ENCODE results near the gene MYBPC2.
A peak's percentile ranks its signal among the peaks of the same experiment; 100 is the strongest.
"Not testable (repeated sequence)": the region's sequence is repeated elsewhere in the genome, so short reads cannot be mapped to it uniquely, and the experiment has no call there.

The MYBPC2 gene

DNA sequence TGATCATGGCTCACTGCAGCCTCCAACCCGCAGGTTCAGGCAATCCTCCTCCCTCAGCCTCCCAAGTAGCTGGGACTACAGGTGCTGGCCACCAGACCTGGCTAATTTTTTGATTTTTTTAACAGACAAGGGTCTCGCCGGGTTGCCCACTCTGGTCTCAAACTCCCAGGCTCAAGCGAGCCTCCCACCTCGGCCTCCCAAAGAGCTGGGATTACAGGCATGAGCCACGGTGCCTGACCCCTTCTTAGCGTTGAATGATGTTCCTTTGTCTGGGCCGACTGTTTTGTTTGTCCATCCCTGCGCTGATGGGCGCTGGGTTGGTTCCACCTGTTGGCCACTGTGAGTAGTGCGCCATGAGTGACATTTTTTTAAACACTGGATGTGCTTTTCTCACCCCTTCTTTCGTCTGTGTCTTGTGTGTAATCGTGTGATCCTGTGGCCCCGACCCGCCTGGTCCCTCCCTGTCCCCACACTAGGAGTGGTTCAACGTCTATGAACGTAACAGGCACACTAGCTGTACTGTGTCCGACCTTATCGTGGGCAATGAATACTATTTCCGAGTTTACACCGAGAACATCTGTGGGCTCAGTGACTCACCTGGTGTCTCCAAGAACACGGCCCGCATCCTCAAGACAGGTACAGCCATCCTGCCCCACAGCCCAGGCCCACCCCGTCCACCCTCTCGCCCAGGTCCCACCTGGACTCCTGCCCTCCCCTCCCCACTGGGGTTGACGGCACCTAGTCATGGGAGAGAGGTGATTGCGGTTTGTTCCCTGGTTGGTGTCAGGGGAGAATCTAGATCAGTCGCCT, 28.6 kb downstream of the MYBPC2 start:
- peak; percentile 71 for DNase-seq

DNA sequence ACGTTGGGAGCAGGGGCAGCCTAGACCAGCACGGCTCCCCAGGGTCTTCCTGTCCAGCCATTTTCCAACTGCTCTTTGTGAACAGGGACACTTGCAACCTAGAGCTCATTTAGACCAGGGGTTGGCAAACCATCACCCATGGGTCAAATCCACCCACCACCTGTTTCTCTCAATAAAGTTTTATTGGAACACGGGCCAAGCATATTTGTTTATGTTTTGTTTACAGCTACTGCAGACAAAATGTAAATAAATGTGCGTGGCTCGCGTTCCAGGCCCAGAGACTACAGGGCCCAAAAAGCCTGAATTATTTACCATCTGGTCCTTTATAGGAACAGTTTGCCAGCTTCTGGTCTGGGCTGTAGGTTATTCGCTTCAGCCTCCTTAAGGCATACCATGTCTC, 30.3 kb downstream of the MYBPC2 start:
- no peak for DNase-seq

DNA sequence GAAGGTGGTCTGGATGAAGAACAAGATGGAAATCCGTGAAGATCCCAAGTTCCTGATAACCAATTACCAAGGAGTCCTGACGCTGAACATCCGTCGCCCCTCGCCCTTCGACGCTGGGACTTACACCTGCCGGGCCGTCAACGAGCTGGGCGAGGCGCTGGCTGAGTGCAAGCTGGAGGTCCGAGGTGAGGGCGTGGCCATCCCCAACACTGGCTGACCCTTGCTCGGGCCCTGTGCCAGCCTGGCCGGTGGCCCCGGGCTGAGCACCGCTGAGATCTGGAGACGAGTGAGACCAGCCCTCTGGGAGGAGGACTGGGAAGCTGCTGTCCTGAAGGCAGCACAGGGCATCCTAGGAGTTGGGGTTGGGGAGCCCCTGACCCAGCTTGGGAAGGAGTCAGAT, 31.7 kb downstream of the MYBPC2 start:
- DNase-seq: no peak

DNA sequence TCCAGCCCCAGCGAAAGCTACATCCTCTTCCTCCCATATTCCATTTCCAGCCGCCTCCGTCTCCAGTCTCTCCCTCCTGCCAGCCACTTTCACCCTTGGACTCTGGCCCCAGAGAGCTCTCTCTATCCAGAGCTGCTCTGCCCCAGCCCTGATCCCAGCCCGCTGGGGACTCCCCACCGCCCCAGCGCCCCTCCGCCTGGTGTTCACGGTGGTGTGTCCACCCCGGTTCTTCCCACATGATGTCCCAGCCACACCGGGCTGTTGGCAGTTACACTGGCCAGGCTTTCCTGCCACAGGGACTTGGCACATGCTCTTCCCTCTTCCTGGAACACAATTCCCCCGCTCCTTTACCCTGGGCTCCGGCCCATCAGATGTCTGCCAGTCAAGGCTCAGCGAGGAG, 32.3 kb downstream of the MYBPC2 start:
- DNase-seq: no peak

DNA sequence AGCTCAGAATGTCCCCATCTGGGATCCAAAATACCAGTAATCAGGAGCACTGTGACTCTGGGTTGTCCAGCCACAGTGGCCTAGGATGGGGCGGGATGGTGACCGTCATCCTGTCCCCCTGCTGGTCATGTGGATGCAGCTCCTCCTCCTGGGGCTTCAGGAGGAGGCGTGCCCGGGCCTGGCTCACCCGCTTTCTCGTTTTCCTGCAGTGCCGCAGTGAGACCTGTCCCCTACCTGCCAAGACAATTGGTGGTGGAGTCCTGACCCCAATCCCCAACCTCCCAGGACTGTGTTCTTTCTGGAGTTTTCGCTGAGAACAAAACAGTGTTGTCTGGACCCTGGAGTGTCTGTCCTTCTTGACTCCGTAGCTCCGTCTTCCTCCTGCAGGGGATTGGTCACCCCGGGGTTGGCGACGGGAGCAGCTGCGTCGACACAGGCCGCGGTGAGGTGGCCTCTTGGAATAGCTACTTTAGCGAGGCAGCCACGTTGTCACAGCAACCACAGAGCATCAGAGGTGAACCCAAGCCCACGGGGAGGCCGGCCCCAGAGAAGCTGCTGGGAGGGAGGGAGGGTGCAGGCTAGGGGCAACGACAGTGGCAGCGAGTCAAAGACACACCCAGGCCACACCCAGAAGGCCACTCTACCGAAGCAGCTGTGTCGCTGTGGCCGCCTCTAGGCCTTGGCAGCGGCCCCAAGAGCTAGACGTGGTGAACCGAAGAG, 33.5 kb downstream of the MYBPC2 start:
- no peak for DNase-seq

DNA sequence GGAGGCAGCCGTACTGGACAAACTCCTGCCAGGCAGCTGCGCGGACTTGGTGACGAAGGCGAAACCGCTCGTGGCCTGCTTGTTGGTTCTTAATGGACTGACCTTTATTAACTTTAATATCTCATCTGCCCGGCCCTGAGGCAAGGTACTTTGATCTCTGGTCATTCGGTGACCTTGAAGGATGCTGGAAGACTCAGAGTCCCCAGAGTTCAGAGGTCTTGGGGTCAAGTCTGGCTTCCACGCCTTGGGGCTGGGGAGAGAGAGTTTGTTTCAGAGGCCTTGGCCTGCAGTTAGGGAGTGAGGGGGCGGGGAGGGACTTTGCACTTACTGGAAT, 34.0 kb downstream of the MYBPC2 start:
- no peak for DNase-seq

DNA sequence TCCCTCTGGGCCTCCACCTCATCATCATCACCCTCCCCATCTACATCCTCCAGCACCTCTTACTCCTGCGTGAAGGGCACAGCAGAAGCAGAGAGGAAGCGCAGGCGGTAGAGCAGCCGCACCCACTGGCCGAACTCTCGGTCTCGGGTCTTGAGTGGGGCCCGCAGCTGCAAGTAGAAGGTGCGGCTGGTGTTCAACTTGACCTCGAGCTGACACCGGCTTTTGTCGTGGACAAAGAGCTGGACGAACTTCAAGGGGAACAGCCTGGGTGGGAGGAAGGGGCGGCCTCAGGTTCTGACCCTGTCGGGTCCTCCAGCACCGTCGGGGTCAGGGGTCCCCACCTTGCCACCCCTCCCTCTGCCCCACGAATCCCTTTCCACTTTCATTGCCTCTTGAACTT, 34.9 kb downstream of the MYBPC2 start:
- DNase-seq: no peak

DNA sequence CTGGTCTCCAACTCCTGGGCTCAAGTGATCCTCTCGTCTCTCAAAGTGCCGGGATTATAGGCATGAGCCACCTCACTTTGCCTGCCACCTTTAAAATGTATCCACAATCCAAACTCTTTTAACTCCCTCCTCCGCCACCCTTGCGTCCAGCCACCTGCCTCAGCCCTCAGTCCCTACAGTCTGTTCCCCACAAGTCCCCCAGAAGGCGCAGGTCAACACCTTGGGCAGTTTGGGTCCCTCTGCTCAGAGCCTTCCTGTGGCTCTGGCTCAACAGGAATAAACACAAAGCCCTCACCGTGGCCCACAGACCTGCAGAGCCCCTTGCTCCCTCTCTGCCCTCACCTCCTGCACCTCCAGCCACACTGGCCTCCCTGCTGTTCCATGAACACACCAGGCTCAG, 36.1 kb downstream of the MYBPC2 start:
- no peak for DNase-seq

DNA sequence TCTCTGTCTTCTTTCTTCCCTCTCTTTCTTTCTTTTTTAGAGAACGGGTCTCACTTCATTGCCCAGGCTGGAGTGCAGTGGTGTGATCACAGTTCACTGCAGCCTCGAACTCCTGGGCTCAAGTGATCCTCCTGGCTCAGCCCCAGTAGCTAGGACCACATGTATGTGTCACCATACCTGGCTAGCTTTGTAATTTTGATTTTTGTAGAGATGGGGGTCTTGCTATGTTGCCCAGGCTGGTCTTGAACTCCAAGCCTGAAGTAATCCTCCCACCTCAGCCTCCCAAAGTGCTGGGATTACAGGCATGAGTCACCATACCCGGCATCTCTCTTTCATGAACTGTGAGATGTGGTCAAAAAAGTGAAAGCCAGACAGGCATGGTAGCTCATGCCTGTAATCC, 40.6 kb downstream of the MYBPC2 start:
- not testable (repeated sequence) for DNase-seq

DNA sequence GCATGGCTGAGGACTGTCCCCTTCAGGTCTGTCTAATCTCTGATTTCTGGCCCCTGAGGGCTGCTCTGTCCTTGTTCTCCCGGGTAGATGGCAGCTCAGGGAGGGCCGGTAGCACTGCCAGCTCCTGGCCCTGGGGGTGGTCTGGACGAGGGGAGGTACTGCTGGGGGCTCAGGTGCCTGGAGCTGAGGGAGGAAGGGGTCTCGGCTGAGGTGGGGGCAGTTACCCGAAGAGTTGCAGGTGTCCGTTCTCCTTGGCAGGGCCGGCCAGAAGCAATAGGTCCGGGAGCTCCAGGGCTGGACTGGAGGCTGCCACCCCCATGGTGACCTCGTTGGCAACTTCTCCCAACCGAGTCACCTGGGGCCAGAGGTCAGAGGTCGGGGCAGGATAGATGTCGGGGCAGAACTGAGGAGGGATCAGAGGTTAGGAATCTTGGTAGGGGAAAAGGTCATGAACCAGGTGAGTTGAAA, 42.4 kb downstream of the MYBPC2 start:
- DNase-seq: no peak

DNA sequence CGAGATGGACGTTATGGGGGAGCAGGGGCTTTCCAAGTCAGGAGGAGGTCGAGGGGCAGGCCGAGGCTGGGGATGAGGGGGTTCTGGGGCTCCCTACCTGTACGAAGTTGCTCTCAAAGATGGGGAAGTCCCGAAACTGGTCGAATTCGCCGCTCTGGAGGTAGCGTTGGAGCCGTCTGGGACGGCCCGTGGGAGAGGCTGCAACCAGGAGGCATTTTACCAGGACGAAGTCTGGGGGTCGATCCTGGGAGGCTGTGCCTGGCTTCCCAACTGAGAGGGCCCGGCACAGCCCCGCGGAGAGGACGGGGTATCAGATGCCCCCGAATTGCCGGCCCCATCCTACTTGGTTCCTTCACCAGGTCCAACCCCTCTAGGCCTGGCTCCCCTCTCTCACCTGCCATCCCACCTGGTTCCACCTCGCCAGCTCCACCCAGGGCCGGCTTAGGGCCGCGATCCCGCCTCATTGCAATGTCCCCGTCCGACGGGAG, 43.1 kb downstream of the MYBPC2 start:
- DNase-seq: no peak

DNA sequence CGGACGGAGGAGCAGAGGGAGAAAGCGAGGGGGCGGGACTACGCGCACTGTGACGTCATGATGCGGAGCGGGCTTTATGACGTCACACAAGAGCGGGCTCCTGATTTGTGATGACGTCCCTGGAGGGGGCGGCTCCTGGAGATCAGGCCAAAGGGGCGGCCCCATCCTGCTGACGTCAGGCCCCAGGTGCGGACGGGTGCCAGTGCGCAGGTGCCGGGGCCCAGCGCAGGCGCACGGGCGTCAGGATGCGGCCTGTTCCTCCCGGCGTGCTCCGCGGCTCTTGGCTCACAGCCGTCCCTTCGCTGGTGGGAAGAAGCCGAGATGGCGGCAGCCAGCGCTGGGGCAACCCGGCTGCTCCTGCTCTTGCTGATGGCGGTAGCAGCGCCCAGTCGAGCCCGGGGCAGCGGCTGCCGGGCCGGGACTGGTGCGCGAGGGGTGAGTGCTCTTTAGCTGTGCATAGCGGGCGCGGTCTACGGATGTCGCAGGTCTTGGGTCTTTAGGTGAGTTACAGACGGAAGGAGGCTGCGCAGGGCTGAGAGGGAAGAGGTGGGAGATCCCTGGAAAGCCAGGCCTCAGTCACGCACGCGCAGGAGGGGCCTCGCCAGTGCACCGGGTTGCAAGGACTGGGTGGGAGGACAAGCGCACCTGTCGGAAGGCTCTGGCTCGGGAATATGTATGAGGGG, 43.7 kb downstream of the MYBPC2 start, which contains the start of the genes EMC10 and GARIN5A:
TSS of gene EMC10 (plus strand) at position 284 of the 683 bp plus-strand sequence. CDS start at position 322, 38 bp downstream.
TSS of gene GARIN5A (minus strand) at position 625 of the 683 bp plus-strand sequence. CDS start at position 165, 460 bp downstream.
- peak; percentile 97 for DNase-seq

DNA sequence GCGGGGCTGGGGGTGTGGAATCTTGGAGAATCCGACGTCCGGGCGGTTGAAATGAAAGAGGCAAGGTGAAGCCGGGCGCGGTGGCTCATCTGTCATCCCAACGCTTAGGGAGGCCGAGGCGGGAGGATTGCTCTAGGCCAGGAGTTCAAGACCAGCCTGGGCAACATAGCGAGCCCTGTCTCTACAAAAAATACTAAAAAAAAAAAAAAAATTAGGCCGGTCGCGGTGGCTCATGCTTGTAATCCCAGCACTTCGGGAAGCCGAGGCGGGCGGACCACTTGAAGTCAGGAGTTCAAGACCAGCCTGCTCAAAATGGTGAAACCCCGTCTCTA, 44.2 kb downstream of the MYBPC2 start:
- DNase-seq: no peak

DNA sequence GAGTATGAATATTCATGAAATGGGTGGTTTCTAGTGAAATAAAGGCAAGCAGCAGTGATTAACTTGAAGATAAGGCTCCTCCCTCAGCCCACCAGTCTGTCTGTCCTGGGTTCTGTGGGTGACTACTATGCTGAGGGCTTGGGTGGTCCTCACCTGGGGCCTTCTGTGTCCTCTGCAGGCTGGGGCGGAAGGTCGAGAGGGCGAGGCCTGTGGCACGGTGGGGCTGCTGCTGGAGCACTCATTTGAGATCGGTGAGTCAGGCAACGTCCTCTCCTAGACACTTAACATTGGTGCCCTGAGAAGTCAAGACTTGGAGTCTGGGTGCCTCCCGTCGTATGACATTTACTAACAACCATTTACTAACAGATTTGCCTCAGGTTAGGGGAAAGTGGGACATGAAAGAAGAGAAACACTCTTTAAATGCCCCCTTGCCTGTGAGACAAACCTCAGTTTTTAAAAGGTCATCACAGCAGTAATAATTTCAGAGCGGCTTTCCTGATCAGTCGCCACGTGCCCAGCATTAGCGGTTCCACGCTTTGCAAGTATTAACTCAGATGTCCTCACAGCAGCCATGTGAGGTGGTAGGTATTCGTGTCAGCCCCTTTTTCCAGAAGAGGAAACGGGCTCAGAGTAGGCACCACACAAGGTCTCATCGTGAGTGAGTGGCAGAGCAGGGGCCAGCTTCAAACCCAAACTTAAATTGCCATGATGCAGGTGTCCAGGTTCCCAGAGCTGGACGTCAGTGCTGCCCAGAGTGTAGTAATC, 45.2 kb downstream of the MYBPC2 start:
- no peak for DNase-seq

DNA sequence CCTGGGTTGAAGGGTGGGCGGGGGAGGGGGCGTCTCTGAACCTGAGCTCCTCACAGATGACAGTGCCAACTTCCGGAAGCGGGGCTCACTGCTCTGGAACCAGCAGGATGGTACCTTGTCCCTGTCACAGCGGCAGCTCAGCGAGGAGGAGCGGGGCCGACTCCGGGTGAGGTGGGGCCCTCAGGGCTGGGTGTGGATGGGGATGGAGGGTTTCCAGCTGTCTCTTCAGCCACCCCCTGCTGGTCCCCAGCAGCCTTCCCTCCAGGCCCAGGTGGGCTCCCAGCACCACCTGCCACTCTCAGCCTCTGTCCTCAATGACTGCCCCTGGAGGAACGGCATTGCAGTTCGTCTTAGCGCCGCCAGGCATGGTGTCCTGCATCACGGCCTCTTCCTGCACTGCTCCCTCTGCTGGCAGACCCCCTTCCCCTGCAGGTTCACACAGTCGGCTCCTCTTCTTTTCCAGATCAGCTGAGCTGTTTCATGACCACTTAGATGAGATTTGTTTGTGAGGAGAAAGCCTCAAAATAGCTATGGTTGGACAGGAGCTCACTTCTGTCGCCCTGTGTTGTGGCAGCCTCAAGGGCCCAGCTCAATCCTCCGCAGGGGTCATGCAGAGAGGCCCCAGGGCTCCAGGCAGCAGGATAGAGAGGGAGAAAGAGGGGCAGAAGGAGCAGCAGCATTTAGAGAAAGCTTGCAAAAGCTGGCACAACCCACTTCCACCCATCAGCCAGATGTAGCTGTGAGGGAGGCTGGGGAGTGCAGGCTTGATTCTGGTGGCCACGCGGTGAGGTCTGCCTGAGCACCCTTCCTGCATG, 46.4 kb downstream of the MYBPC2 start:
- no peak for DNase-seq

DNA sequence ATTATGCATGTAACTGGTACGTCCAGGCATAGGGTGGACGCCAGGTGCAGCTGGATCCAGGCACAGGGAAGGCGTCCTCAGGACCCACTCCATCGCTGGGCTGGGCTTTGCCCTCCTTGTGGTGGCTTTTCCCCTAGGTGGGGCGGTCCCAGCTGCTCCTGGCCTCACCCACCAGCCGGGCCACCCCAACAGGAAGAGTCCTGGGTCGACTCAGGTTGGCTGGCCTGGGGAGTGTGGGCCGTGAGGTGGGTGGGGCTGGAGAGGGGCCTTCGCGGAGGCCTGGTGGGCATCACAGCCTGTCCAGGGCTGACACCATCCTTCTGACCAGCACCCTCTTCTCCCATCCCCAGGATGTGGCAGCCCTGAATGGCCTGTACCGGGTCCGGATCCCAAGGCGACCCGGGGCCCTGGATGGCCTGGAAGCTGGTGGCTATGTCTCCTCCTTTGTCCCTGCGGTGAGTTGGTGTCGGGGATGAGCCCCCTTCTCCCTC, 47.1 kb downstream of the MYBPC2 start:
- DNase-seq: no peak

DNA sequence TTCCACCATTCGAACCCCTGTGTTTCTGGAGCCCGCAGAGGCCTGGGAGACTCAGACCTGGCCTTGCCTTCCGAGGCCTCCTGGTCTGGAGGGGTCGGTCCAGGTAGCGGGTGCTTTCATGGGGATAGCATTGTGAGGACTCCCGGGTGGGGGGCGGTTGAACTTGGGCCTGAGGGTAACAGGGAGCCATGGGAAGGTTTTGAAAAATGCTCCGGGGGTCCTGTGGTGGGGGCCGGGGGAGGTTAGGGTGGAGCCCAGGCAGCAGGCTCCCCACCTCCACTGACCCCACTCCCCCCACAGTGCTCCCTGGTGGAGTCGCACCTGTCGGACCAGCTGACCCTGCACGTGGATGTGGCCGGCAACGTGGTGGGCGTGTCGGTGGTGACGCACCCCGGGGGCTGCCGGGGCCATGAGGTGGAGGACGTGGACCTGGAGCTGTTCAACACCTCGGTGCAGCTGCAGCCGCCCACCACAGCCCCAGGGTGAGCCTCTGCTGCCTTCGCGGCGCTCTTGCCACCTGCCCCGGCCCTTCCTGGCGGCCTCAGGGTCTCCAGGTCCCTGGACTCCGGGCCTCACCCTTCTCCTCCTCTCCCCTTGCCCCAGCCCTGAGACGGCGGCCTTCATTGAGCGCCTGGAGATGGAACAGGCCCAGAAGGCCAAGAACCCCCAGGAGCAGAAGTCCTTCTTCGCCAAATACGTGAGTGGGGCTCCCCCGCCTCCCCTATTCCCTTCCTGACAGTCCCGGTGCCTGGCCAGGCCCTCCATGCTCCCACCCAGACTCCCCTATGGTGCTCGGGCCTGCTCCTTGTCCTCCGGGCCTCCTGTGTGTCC, 47.8 kb downstream of the MYBPC2 start:
- no peak for DNase-seq

DNA sequence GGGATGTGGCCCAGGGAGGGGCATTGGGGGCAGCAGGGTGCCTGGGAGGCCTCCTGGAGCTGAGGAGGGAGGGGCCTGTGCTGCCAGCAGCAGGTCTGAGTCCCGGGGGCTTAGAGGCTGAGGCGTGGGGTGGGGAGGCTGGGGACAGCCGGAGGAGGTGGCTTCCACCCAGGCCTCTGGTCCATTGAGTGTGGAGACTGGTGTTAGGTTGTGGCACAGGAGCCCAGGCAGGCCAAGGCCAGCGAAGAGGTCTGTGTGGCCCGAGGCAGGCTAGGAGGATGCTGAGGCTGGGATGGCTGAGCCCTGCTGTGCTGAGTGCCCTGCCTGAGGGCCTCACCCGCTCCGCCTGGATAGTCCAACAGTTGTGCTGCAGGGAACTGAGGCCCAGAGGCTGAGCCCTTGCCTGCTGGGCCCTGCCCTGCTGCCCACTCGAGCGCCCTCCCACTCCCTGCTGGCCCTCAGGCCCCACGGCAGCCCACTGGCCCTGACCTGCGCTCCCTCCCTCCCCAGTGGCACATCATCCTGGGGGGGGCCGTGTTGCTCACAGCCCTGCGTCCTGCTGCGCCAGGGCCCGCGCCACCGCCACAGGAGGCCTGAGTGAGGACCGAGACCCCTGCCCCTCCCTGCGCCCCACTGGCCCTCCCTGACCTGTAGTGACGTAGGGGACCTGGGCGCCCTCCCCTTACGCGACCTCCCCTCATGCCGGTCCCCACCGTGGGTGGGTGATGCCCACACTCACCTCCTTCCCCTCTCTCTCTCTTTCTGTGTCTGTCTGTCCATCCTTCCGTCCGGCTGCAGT, 48.9 kb downstream of the MYBPC2 start:
- no peak for DNase-seq

DNA sequence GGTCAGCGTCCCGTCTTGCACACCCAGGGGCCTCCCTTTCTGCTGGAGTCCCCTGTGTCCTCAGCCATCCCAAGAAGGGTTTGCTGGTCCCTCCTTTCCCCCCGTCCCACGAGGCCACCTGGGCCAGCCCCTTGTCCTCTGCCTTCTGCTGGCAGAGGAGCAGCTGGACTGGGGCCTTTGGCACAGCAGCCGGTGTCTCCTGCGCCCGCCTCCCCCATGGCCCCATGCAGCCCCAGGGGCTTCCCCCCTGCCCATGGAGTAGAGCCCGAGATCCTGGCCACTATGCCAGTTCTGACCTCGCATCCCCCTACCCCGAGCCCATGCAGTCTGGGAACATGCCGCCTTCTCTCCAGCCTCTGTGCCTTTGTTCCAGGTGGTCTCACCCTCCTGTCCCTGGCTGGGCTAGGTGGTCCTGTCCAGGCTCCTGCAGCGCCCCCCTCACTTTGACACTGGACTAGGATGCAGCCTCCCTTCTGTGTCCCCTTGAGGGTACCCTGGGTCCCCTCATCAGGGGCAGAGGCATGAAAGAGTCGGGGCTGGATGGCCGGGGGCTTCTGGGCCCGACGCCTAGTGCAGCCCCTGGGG, 49.7 kb downstream of the MYBPC2 start:
- no peak for DNase-seq

DNA sequence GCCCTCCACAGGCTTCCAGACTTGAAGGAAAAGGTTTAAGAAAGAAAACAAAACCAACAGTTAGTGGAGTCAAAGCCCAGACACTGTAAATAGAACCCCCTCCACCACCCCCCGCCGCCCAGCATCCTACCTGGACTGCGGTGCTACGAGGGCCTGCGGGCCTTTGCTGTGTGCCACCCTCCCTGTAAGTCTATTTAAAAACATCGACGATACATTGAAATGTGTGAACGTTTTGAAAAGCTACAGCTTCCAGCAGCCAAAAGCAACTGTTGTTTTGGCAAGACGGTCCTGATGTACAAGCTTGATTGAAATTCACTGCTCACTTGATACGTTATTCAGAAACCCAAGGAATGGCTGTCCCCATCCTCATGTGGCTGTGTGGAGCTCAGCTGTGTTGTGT, 50.2 kb downstream of the MYBPC2 start:
- DNase-seq: no peak

All from CD4-positive, alpha-beta T cell treated with Interleukin-12 subunit alpha and Interleukin-12 subunit beta, for 1 hour (primary cell).